ENCODE results near the gene PRR3. TPM values are rescaled to one million over a fixed set of nuclear protein-coding genes. Genes with fewer than 3 reads are reported as not detected.
A peak's percentile ranks its signal among the peaks of the same experiment; 100 is the strongest.

PRR3 gene
- total and polyA plus RNA-seq, 9 of the 15 experiments (the other 6 are each of a cell fraction or from before 2014, with no cell fraction given): 23.5 to 59.6 (median 28.8) TPM

- TF ChIP-seq XRCC3 (IDR thresholded peaks at IDR 0.05): no peak
- TF ChIP-seq GMEB1 (CRISPR knock-in tag; IDR thresholded peaks at IDR 0.05): no peak
- no peak for TF ChIP-seq ZNF282 (CRISPR knock-in tag; IDR thresholded peaks at IDR 0.05)
- peak; percentile 93 for TF ChIP-seq DIDO1 (tag; IDR thresholded peaks at IDR 0.05; ENCODE audit: low read depth)
- no peak for TF ChIP-seq NEUROD1 (IDR thresholded peaks at IDR 0.05; ENCODE audit: borderline replicate concordance, low read depth, low read length, partially characterized antibody)
- TF ChIP-seq CAMTA2 (CRISPR knock-in tag; conservative IDR thresholded peaks at IDR 0.05): peak; percentile 78; the same call in 1 of the 2 replicates
- 0 out of 2 replicates have a peak, but pooled peaks have one; percentile 60 for TF ChIP-seq ZNF668 (CRISPR knock-in tag; IDR thresholded peaks at IDR 0.05)
- TF ChIP-seq SAFB2 (IDR thresholded peaks at IDR 0.05; ENCODE audit: borderline replicate concordance, low read depth, low read length, severe bottlenecking): no peak
- TF ChIP-seq PYGO2 (tag; IDR thresholded peaks at IDR 0.05): no peak
- TF ChIP-seq NCOA6 (IDR thresholded peaks at IDR 0.05): no peak
- 0 out of 2 replicates have a peak, but pooled peaks have one; percentile 28 for TF ChIP-seq ZFPM2 (CRISPR knock-in tag; IDR thresholded peaks at IDR 0.05)
- TF ChIP-seq MXD1 (CRISPR knock-in tag; IDR thresholded peaks at IDR 0.05; ENCODE audit: borderline replicate concordance, poor library complexity, severe bottlenecking): no peak
- no peak for TF ChIP-seq MCM5 (IDR thresholded peaks at IDR 0.05; ENCODE audit: low read depth)
- no peak for TF ChIP-seq ZNF165 (CRISPR knock-in tag; IDR thresholded peaks at IDR 0.05; ENCODE audit: borderline replicate concordance)
- TF ChIP-seq MTA3 (IDR thresholded peaks at IDR 0.05; ENCODE audit: borderline replicate concordance): peak; percentile 63
- TF ChIP-seq ZKSCAN8 (CRISPR knock-in tag; IDR thresholded peaks at IDR 0.05): no peak
- TF ChIP-seq TEAD2 (tag; IDR thresholded peaks at IDR 0.05): no peak
- TF ChIP-seq MEF2A (IDR thresholded peaks at IDR 0.05; ENCODE audit: control insufficient read depth, low read depth, low read length): no peak; the same call in 1 of the 2 replicates
- TF ChIP-seq FOXP1 (CRISPR knock-in tag; IDR thresholded peaks at IDR 0.05): peak; percentile 89; the same call in 1 of the 2 replicates
- TF ChIP-seq ZKSCAN1 (IDR thresholded peaks at IDR 0.05; ENCODE audit: low read depth, low read length): no peak
- peak; percentile 98 for TF ChIP-seq FOXJ2 (tag; IDR thresholded peaks at IDR 0.05)
- TF ChIP-seq ZBTB33 (CRISPR knock-in tag; IDR thresholded peaks at IDR 0.05): peak; percentile 57; the same call in 1 of the 2 replicates
- TF ChIP-seq ZBTB1 (CRISPR knock-in tag; IDR thresholded peaks at IDR 0.05; ENCODE audit: borderline replicate concordance, low read depth): peak; percentile 81
- TF ChIP-seq MAX (CRISPR knock-in tag; IDR thresholded peaks at IDR 0.05): peak; percentile 98
Measured at GRCh38 chr6:30556906-30557682, at the start of gene PRR3 (continued).
